Stomach smooth muscle (tissue), 2 donors: ENCODE measurements around the gene CNDP1.

ENCODE experiments used
- H3K27ac ChIP-seq: one replicate; pipeline ENCODE4 v1.7.0; 2013; ENCODE audit warnings: mild to moderate bottlenecking, low read length, inconsistent platforms
- H3K27me3 ChIP-seq, 2 donors: one replicate each; pipeline ENCODE4 v1.7.0; 2013; ENCODE audit warnings: low read length in 2 of 2; ENCODE audit not compliant: insufficient read depth in 2 of 2, control insufficient read depth in 1 of 2
- H3K36me3 ChIP-seq, 2 donors: one replicate each; pipeline ENCODE4 v1.7.0; 2013; ENCODE audit warnings: low read length in 2 of 2; ENCODE audit not compliant: control insufficient read depth in 2 of 2, insufficient read depth in 2 of 2
- H3K4me1 ChIP-seq: one replicate; pipeline ENCODE4 v1.7.0; 2013; ENCODE audit warnings: low read length; ENCODE audit not compliant: control insufficient read depth, insufficient read depth
- H3K4me3 ChIP-seq, 2 donors: one replicate each; pipeline ENCODE4 v1.7.0; 2013; ENCODE audit warnings: low read length in 2 of 2
- H3K9ac ChIP-seq, 2 donors: one replicate each; pipeline ENCODE4 v1.7.0; 2013; ENCODE audit warnings: low read length in 2 of 2, mild to moderate bottlenecking in 1 of 2
- H3K9me3 ChIP-seq, 2 donors: one replicate each; pipeline ENCODE4 v1.7.0; 2013; ENCODE audit warnings: low read length in 2 of 2; ENCODE audit not compliant: control insufficient read depth in 2 of 2
- donor health status: healthy.
- donor health status: Pancreatic carcinoma.

Gene CNDP1

DNA sequence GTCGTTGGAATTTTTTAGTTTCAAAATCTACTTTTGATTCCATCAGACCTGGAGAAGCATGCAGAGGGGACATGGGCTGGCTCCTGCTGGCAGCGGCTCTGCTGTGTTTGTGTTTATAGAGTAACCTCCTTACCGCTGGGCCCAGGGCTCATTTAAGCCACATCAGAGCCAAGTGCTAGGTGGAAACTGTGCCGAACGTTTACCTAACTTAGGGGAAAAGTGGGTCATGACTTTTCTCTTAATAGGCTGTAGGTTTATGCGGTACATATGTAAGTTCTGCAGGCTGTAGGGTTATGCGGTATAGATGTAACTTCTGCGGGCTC lies 20.5 kb upstream of the CNDP1 start:
- no peaks in the 10 kb centered on the region for H3K27me3 ChIP-seq
- no peak overlapping the region for H3K4me3 ChIP-seq
- no peak overlapping the region for H3K27ac ChIP-seq
- no peaks in the 10 kb centered on the region for H3K9me3 ChIP-seq
- H3K36me3 ChIP-seq = peaks cover 53 to 69% of the 10 kb centered on the region in 2 donors
- H3K4me1 ChIP-seq = no peaks in the 10 kb centered on the region
- no peak overlapping the region for H3K9ac ChIP-seq

- Histone ChIP-seq H3K9me3 (no peaks in the 10 kb centered on the region), H3K36me3 (peaks cover 56 to 72% of the 10 kb centered on the region in 2 donors), H3K9ac (no peak overlapping the region), H3K27ac (no peak overlapping the region), H3K4me3 (no peak overlapping the region), H3K4me1 (no peaks in the 10 kb centered on the region), H3K27me3 (no peaks in the 10 kb centered on the region)
Measured at GRCh38 chr18:74514860-74515495, 19.3 kb upstream of the CNDP1 start.

GRCh38 chr18:74515620-74516231 lies 18.6 kb upstream of the CNDP1 start:
- Histone ChIP-seq H3K4me1 (no peaks in the 10 kb centered on the region), H3K36me3 (peaks cover 56 to 71% of the 10 kb centered on the region in 2 donors), H3K27ac (no peak overlapping the region)

GRCh38 chr18:74516271-74517235 lies 17.7 kb upstream of the CNDP1 start:
- H3K9ac ChIP-seq = no peak overlapping the region
- H3K36me3 ChIP-seq = peaks cover 51 to 70% of the 10 kb centered on the region in 2 donors
- no peak overlapping the region for H3K4me3 ChIP-seq
- H3K27ac ChIP-seq = no peak overlapping the region
- H3K4me1 ChIP-seq = no peaks in the 10 kb centered on the region
- no peaks in the 10 kb centered on the region for H3K9me3 ChIP-seq
- no peaks in the 10 kb centered on the region for H3K27me3 ChIP-seq

More at GRCh38 chr18:74515620-74516231, 18.6 kb upstream of the CNDP1 start:
- Histone ChIP-seq H3K27me3 (no peaks in the 10 kb centered on the region), H3K4me3 (no peak overlapping the region), H3K9me3 (no peaks in the 10 kb centered on the region), H3K9ac (no peak overlapping the region)

- H3K9ac ChIP-seq = no peak overlapping the region
- no peak overlapping the region for H3K4me3 ChIP-seq
- H3K9me3 ChIP-seq = no peaks in the 10 kb centered on the region
- H3K27ac ChIP-seq = no peak overlapping the region
- H3K27me3 ChIP-seq = no peaks in the 10 kb centered on the region
- peaks cover 48 to 65% of the 10 kb centered on the region in 2 donors for H3K36me3 ChIP-seq
- H3K4me1 ChIP-seq = no peaks in the 10 kb centered on the region
Measured at GRCh38 chr18:74517236-74517630, 17.1 kb upstream of the CNDP1 start.

DNA sequence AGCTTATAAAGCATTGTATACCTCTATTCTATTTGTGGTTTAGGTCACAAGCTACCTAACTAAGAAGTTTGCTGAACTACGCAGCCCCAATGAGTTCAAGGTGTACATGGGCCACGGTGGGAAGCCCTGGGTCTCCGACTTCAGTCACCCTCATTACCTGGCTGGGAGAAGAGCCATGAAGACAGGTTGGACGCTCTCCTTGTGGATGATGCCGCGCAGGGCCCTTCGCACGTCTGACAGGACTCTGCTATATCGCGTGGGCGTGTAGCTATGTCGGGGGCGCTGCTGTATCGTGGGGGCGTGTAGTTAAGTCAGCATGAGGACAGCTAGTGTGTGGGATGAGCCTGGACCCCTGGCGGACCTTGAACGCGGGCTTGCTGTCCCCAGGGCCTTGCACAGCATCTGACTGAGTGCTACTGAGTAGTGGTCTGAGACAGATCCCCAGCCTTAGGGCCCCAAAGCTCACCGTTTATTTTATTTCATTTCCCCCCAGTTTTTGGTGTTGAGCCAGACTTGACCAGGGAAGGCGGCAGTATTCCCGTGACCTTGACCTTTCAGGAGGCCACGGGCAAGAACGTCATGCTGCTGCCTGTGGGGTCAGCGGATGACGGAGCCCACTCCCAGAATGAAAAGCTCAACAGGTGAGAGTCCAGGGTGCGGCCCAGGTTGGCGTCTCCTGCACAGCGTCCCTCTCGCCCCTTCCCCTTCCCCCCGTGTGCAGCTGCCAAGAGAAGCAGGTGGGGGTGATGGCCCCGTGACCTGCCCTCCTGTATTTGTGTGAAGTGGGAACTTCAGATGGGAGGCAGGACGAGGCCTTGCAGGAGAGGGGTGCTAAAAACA lies 15.6 kb upstream of the CNDP1 start:
- no peaks in the 10 kb centered on the region for H3K9me3 ChIP-seq
- H3K4me1 ChIP-seq = peaks cover 4% of the 10 kb centered on the region
- no peak overlapping the region for H3K4me3 ChIP-seq
- H3K27ac ChIP-seq = no peak overlapping the region
- H3K9ac ChIP-seq = no peak overlapping the region
- peaks cover 34 to 51% of the 10 kb centered on the region in 2 donors for H3K36me3 ChIP-seq
- no peaks in the 10 kb centered on the region for H3K27me3 ChIP-seq

DNA sequence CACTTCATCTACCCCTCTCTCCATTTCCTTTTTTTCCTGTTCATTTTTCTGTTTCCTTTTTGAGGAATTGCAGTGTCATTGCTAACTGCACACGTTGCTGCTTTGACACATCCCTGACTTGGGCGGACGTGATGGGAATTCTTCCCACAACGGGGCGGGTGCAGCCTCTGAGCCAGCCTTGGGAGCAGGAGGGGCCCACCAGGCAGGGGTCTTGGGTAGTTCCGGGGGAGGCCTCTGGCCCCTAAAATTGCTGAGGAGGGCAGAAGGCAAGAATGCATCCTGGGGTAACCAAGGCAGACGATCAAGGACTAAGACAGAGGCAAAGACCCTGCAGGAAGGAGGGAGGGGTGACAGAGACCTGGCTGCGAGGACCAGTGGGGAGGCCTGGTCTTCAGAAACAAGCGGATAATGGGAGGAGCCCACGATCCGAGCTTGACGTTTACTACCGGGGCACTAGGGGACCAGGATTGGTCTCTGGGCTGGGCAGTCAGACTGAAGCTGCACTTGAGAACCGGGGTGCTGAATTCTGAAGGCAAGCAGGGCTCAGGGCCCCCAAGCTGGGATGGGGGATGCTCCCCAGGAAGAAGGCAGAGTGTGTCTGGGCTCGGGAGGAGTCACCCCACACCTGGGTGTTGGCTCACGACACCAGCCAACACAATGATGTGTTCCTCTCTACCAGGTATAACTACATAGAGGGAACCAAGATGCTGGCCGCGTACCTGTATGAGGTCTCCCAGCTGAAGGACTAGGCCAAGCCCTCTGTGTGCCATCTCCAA lies 14.8 kb upstream of the CNDP1 start:
- Histone ChIP-seq H3K27me3 (no peaks in the 10 kb centered on the region), H3K27ac (no peak overlapping the region), H3K9ac (no peak overlapping the region), H3K4me1 (peaks cover 7% of the 10 kb centered on the region), H3K36me3 (peaks cover 33 to 46% of the 10 kb centered on the region in 2 donors), H3K9me3 (no peaks in the 10 kb centered on the region), H3K4me3 (no peak overlapping the region)

DNA sequence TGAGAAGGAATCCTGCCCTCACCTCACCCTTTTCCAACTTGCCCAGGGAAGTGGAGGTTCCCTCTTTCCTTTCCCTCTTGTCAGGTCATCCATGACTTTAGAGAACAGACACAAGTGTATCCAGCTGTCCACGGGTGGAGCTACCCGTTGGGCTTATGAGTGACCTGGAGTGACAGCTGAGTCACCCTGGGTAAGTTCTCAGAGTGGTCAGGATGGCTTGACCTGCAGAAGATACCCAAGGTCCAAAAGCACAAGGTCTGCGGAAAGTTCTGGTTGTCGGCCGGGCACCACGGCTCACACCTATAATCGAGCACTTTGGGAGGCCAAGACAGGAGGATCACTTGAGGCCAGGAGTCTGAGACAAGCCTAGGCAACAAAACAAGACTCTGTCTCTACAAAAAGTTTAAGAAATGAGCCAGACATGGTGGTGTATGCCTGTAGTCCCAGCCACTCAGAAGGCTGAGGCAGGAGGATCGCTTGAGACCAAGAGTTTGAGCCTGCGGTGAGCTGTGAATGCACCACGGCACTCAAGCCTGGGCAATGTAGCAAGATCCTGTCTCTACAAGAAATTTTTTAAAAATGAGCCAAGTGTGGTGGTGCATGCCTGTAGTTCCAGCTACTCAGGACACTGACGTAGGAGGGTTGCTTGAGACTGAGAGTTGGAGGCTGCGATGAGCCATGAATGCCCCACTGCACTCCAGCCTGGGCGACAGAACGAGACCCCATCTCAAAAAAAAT lies 14.0 kb upstream of the CNDP1 start:
- Histone ChIP-seq H3K4me1 (peaks cover 7% of the 10 kb centered on the region), H3K4me3 (no peak overlapping the region), H3K27ac (no peak overlapping the region), H3K36me3 (peaks cover 30 to 43% of the 10 kb centered on the region in 2 donors), H3K9me3 (no peaks in the 10 kb centered on the region), H3K27me3 (no peaks in the 10 kb centered on the region), H3K9ac (no peak overlapping the region)

DNA sequence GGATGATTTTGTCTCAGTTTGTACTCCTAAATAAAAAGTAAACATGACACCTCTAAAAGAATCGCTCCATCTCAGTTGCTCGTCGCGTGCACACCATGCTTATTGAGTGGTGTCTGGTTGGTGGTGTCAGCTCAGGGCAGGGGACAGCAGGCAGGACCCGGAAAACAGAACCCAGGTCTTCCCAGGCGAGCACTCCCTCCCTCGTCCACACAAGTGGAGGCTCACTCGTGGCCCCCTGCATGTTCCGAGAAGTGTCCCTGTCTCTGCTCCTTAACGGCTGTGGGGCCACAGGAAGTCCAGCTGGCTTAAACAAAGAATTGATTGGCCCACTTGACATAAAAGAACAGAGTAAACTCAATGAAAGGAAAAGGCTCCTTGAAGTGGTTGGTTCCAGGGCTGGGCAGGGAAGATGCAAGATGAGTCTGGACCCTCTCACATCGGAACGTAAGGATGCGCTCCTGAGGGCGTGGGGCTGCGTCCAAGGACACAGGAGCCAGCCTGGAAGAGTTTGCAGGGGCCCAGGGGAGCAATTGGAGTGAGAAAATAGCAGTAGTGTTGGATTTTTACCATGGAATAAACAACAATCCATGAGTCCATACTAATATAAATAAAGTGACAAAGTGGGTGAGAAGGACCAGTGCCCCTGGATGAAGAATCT lies 13.1 kb upstream of the CNDP1 start:
- H3K9ac ChIP-seq = no peak overlapping the region
- H3K4me1 ChIP-seq = peaks cover 7% of the 10 kb centered on the region
- H3K27me3 ChIP-seq = no peaks in the 10 kb centered on the region
- H3K36me3 ChIP-seq = peaks cover 23 to 36% of the 10 kb centered on the region in 2 donors
- H3K4me3 ChIP-seq = no peak overlapping the region
- no peaks in the 10 kb centered on the region for H3K9me3 ChIP-seq
- no peak overlapping the region for H3K27ac ChIP-seq
